Renal cortical epithelial cell (primary cell): Measurements from ENCODE around the gene MICU2. TPM values are rescaled to one million over a fixed set of nuclear protein-coding genes. Genes with fewer than 3 reads are reported as not detected.

Experiments
- DNase-seq: peaks from one replicate; pipeline ENCODE4 v3.0.0-alpha.2; 2011; ENCODE audit warnings: low read depth
- total RNA-seq: library from RNA; depleted of rRNA; stranded (reverse); fragments of >200 nt; gene quantifications from 2 replicates; pipeline ENCODE4 v1.2.3, GENCODE V29; 2014

Gene MICU2
- total RNA-seq, result 108 and 140 TPM in 2 replicates

DNA sequence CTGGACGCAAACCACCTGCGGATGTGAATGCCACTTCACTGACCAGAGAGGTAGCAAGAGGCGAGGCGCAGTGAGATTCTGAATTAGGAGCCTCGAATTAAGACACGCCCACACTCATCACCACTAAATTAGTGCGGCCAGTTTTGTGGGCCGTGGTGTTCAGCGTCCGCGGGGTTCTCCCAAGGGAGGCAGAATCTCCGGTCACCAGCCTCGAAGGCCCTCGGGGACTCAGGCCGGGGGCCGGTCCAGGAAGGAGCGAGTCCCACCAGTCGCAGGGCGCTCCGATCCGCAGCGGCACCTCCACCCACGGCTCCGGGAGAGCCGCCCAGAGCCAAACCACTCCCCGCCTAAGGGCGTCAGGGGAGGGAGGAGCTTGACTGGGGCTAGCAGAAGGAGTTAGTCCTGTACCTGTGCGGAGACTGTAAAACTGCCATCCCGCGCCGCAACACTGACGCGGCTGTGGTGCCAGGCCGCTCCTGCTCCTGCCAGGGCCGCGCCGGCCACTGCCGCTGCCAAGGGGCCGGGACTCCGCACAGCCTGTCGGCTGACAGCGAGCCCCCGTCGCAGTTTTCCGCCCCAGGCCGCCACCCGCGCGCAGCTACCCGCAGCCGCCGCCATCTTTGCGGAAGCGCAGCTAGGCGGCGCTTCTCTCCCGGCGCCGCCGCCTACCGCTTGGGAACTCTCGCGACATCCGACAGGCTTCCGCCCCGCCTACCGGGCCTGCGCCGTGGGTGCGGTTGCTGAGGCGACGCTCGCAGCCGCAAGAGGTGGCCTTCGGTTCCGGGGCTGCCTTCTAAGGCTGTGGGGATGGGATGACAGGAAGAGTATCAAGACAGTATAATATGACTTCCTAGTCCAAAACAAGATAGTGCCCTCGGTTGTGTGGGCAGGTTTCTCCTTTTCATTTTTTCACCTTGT lies at the start of gene MICU2:
Gene MICU2, minus strand, starts transcription at position 640 of the 918 bp plus-strand sequence. Its CDS starts 22 bp downstream, at position 618.
- peak; percentile 88 for DNase-seq

GRCh38 chr13:21641629-21642028 lies 37.7 kb upstream of the MICU2 start:
- DNase-seq, result no peak

DNA sequence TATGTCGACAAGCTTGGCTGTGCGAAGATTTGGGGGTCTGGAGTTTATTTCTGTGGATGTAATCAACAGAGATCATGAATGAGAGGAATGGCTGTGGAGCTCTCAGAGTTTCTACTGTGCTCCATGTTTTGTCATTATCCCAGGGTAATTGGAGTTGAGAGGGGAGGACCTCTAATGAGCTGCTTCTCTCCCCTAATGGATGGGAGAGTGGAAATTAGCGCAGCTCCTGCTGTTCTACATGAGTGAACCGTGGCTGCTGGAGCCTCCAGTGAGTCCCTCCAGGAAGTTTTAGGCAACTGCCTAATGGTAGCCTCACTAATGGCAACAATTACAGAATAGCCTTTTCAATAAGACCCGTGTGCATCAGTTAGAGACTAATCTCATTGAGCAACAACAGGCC lies 35.6 kb upstream of the MICU2 start:
- no peak for DNase-seq

DNA sequence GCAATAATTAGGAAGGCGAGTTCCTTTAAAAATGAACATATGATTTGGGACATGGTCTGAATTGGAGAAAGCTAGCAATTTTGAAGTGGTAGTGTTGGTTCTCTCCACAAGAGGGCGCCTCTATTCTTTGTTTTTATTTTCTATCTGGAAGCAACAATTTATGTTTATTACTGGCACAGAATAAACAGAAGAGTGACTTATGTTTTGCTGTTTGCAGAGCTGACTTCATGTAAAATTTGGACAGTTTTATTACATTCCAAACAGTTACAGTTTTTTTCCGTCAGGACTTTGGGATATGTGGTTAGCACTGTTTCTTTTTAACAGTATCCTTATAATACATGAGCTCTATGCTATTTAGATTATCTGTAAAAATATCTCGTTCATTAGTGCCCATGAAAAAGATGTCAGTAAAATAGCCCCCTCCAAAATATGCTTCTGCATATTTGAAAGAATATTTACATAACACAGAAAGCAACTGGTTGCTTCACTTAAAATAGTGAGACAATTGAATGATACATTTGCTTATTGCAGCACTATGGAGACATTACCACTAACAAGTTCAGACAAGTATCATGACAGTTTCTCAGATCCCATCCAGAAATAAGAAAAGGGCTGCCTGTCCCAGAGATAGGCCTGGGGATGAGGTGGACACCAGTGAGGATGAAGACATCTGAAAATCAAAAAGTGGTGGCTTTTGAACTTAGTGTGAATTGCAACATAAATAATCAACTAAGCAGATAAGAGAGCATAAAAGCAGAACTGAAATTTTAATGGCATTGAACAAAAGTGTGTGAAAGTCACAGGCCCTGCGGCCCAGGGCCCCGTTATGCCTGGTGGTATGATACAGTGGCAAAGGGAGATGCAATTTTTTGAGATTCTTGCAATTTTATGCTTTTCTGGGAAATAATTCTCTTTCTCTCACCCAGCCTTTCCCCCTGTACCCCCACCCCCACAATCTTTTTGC lies 34.6 kb upstream of the MICU2 start:
- DNase-seq, result peak; percentile 40

DNA sequence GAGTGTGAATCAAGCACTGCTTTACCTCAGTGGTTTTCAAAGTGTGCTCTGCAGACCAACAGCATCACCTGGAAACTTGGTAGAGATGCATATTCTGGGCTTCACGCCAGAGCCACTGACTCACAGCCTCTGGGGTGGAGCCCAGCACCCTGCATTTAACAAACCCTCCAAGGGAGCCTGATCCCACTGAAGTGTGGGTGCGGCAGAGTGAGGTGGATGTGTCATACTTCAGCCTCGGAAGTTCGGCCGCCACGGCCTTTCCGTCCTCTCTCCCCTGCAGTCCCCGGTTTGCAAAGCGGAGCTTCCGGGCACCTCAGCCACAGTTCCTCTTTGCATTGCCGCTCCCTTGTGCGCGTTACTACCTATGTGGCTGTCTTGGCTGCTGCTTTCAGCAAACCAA lies 33.3 kb upstream of the MICU2 start:
- peak; percentile 93 for DNase-seq

DNA sequence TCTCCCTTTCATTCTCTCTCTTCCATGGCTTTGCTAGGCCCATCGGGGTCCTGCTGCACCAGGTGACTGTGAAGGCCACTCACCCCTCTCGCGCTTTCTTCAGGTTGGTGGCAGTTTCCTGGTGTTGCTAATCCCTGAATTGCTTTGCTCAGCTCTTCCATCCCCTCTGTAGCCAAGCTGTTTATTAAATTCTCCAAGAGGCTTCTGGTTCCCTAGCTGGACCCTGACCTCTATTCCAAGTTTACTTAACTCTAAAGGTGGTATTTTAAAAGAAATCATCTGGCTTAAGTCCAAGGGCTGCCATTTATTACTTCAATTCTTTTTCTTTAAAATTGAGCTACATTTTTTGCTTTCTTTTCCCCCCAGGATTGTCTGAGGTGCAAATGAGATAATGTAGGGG lies 32.7 kb upstream of the MICU2 start:
- peak; percentile 9 for DNase-seq

- DNase-seq, result no peak
Measured at GRCh38 chr13:21632196-21632595, 28.2 kb upstream of the MICU2 start.

DNA sequence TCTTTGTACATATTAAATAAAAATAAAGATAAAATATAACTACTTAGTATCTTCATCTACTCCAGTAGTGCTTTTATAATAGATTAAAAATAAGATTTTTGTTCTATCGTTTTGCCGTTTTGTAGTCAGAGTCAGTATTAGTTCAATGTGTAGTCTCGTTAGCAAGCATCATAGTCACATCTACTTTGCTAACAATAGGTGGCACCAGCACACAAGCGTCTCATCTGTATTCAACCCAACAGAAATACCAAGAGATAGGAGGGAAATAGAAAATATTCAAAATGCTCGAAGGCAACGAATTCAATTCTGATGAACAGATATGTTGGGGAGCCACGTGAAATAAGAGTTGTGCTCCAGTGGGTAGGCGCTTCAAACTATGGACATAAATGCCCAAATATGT lies 21.4 kb upstream of the MICU2 start:
- peak; percentile 73 for DNase-seq

DNA sequence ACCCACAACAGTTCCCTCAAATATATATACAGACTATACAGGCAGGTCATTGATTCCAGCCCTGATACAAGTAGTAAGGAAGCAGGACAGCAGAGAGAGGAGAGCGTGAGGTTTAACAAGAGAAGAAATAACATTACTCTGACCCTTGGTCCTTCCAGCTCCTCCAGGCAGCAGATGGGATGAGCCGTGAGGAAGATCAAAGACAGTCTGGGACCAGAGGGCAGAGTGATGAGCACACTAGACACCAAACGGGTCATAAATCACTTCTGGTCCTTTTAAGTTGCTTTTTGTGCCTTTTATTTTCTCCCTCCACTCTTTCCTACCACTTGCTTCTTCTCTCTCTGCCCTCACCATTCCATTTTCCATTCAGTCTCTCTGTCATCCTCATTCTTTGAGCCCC lies 16.9 kb upstream of the MICU2 start:
- no peak for DNase-seq

- DNase-seq, result no peak
Measured at GRCh38 chr13:21619633-21620220, 15.8 kb upstream of the MICU2 start.

DNA sequence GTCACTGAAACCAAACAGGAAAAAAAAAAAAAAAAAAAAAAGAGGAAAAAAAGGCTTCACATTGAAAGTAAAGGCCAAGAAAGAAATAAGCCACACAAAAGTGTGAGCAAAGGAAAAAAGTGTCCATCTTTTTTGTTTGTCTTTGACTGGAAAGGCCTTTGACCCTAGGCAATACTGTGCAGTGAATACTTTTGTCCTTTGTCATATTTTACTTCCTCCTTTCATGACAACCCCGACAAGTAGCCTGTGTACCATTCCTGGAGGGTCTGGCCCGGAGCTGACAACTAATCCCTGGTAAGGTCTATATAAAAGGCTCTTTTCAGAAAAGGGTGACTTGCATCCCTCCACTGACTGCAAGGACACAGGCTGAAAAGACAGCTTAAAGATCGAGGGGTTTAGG lies 12.9 kb upstream of the MICU2 start:
- peak; percentile 56 for DNase-seq

- peak; percentile 81 for DNase-seq
Measured at GRCh38 chr13:21616205-21616866, 12.4 kb upstream of the MICU2 start.

- no peak for DNase-seq
Measured at GRCh38 chr13:21615427-21615826, 11.5 kb upstream of the MICU2 start.

GRCh38 chr13:21613791-21614190 lies 9.8 kb upstream of the MICU2 start:
- DNase-seq, result peak; percentile 28

DNA sequence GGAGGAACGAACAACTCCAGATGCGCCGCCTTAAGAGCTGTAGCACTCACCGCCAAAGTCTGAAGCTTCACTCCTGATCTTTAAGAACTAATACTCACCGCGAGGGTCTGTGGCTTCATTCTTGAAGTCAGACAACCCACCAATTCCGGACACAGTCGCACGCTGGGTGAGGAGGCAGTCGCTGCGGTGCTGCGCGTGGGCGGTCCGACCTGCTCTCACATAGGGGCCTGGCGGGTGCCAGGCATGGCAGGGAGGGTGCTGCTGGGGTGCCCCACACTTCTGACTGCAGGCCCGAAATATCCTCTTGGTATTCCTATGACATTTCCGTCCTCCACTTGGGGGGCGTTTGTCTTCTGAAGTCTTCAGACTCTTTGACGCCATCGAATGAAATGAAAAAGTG lies 7.4 kb upstream of the MICU2 start:
- DNase-seq, result no peak

- no peak for DNase-seq
Measured at GRCh38 chr13:21610687-21611086, 6.7 kb upstream of the MICU2 start.

DNA sequence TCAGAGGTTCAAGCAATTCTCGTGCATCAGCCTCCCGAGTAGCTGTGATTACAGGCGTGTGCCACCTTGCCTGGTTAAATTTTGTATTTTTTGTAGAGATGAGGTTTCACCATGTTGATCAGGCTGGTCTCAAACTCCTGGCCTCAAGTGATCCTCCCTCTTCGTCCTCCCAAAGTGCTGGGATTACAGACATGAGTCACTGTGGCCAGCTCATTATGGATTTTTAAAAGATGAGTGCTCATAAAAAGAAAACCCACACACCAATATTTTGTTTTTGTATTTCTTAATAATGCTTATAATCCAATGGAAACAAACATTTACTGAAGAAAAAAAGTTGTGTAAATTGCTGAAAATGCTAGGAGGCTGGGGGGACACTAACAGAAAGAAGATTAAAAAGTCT lies 5.0 kb upstream of the MICU2 start:
- DNase-seq, result no peak

DNA sequence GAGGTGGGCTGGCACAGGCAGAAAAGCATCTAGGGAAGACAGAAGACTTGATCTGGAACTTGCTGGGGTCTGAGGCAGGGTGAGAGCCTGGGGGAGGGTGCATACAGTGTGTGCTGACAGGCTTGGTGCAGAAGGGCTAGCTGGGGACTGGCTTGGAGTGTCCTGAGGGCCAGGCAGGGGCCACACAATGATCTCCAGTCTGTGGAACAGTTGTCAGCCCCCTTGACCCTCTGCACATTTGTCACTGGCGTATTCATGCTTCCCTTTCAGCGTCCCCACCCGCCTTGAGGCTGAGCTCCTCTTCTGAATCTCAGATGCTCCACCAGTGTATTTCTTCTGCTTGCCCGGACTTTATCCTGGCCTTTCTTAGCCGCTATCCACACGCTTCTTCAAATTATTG lies 2.8 kb upstream of the MICU2 start:
- no peak for DNase-seq

- no peak for DNase-seq
Measured at GRCh38 chr13:21606251-21606650, 2.3 kb upstream of the MICU2 start.

GRCh38 chr13:21596722-21597121 lies 7.2 kb downstream of the MICU2 start:
- DNase-seq, result no peak

- no peak for DNase-seq
Measured at GRCh38 chr13:21595546-21595822, 8.5 kb downstream of the MICU2 start.
